Amniotic epithelial cell (primary cell): ENCODE measurements around the gene SLC9C1.

Experiments
- DNase-seq: peaks from one replicate; pipeline ENCODE4 v3.0.0-alpha.2; 2010; ENCODE audit warnings: low read depth

The SLC9C1 gene

GRCh38 chr3:112306825-112307224 is 12.8 kb upstream of the SLC9C1 start:
- no peak for DNase-seq

- DNase-seq, result no peak
Measured at GRCh38 chr3:112304611-112305010, 10.6 kb upstream of the SLC9C1 start.

- peak; percentile 44 for DNase-seq
Measured at GRCh38 chr3:112303764-112304325, 9.8 kb upstream of the SLC9C1 start.

- DNase-seq, result no peak
Measured at GRCh38 chr3:112302881-112303763, 9.1 kb upstream of the SLC9C1 start.

GRCh38 chr3:112302150-112302830 is 8.3 kb upstream of the SLC9C1 start:
- peak; percentile 74 for DNase-seq

- DNase-seq, result no peak
Measured at GRCh38 chr3:112298781-112299180, 4.8 kb upstream of the SLC9C1 start.

GRCh38 chr3:112297714-112298113 is 3.7 kb upstream of the SLC9C1 start:
- no peak for DNase-seq

- no peak for DNase-seq
Measured at GRCh38 chr3:112289011-112289410, 5.0 kb downstream of the SLC9C1 start.

- no peak for DNase-seq
Measured at GRCh38 chr3:112280266-112280665, 13.8 kb downstream of the SLC9C1 start.

GRCh38 chr3:112273536-112273935 is 20.5 kb downstream of the SLC9C1 start:
- no peak for DNase-seq

- no peak for DNase-seq
Measured at GRCh38 chr3:112261742-112262141, 32.3 kb downstream of the SLC9C1 start.

GRCh38 chr3:112260563-112260962 is 33.5 kb downstream of the SLC9C1 start:
- no peak for DNase-seq

GRCh38 chr3:112253301-112253971 is 40.6 kb downstream of the SLC9C1 start:
- DNase-seq, result no peak

GRCh38 chr3:112247900-112248299 is 46.1 kb downstream of the SLC9C1 start:
- DNase-seq, result no peak

- no peak for DNase-seq
Measured at GRCh38 chr3:112247350-112247749, 46.7 kb downstream of the SLC9C1 start.

GRCh38 chr3:112233083-112233482 is 60.9 kb downstream of the SLC9C1 start:
- DNase-seq, result no peak

- DNase-seq, result no peak
Measured at GRCh38 chr3:112231727-112232126, 62.3 kb downstream of the SLC9C1 start.

- DNase-seq, result no peak
Measured at GRCh38 chr3:112230033-112230432, 64.0 kb downstream of the SLC9C1 start.

GRCh38 chr3:112228786-112229185 is 65.2 kb downstream of the SLC9C1 start:
- no peak for DNase-seq

GRCh38 chr3:112200317-112200666 is 93.7 kb downstream of the SLC9C1 start:
- DNase-seq, result no peak

GRCh38 chr3:112199622-112200316 is 94.2 kb downstream of the SLC9C1 start:
- peak; percentile 39 for DNase-seq

- DNase-seq, result no peak
Measured at GRCh38 chr3:112197131-112197530, 96.9 kb downstream of the SLC9C1 start.
